ENCODE measurements around the gene FAM184A. TPM values are rescaled to one million over a fixed set of nuclear protein-coding genes. Genes with fewer than 3 reads are reported as not detected.

FAM184A gene
- total RNA-seq, 2 experiments from 2014 or later: 7.4 to 8.3 TPM

GRCh38 chr6:119083007-119083406, 4.5 kb upstream of the FAM184A start:
- ChIA-PET CTCF (no interaction called here), POLR2A (no interaction called here)
- Mint-ChIP-seq H3K4me3 (no peak overlapping the region), H3K27ac (no peak overlapping the region), H3K9me3 (peaks cover 18% of the 10 kb centered on the region), H3K36me3 (ENCODE audit: low read depth) (no peaks in the 10 kb centered on the region), H3K4me1 (peaks cover 9% of the 10 kb centered on the region), H3K27me3 (peaks cover 7% of the 10 kb centered on the region)
- DNase-seq: no peak

GRCh38 chr6:119079283-119079809, 882 bp upstream of the FAM184A start:
- peaks cover 7% of the 10 kb centered on the region for H3K27me3 Mint-ChIP-seq
- H3K36me3 Mint-ChIP-seq (ENCODE audit: low read depth): no peaks in the 10 kb centered on the region
- H3K4me3 Mint-ChIP-seq: peak overlapping the region; percentile 80
- CTCF ChIA-PET: interaction anchor here (0.8 kb wide), 1 partner anchor 107 kb away, joined by 4 read pairs; no protein-coding TSS in a partner anchor
- no peak for DNase-seq
- H3K27ac Mint-ChIP-seq: peak overlapping the region; percentile 84
- H3K4me1 Mint-ChIP-seq: peaks cover 32% of the 10 kb centered on the region
- POLR2A ChIA-PET: no interaction called here
- peaks cover 16% of the 10 kb centered on the region for H3K9me3 Mint-ChIP-seq

- Mint-ChIP-seq H3K4me1 (peaks cover 43% of the 10 kb centered on the region), H3K9me3 (peaks cover 7% of the 10 kb centered on the region)
Measured at GRCh38 chr6:119077643-119078375, 655 bp downstream of the FAM184A start.

GRCh38 chr6:119077391-119077642, 1.1 kb downstream of the FAM184A start:
- Mint-ChIP-seq H3K27me3 (peaks cover 7% of the 10 kb centered on the region), H3K4me1 (peaks cover 43% of the 10 kb centered on the region), H3K4me3 (peak overlapping the region; percentile 70), H3K36me3 (ENCODE audit: low read depth) (no peaks in the 10 kb centered on the region), H3K27ac (peak overlapping the region; percentile 84), H3K9me3 (peaks cover 4% of the 10 kb centered on the region)
- ChIA-PET POLR2A (no interaction called here), CTCF (interaction anchor here (1.0 to 1.8 kb wide), 5 partner anchors 10 to 237 kb away, joined by 3 to 7 read pairs (median 4); no protein-coding TSS in a partner anchor)
- DNase-seq: no peak

More at GRCh38 chr6:119077643-119078375, 655 bp downstream of the FAM184A start:
- Mint-ChIP-seq H3K36me3 (ENCODE audit: low read depth) (no peaks in the 10 kb centered on the region), H3K27me3 (peaks cover 7% of the 10 kb centered on the region), H3K4me3 (peak overlapping the region; percentile 70), H3K27ac (peak overlapping the region; percentile 84)
- DNase-seq: peak; percentile 66
- ChIA-PET POLR2A (no interaction called here), CTCF (interaction anchor here (0.9 to 1.8 kb wide), 6 partner anchors 10 to 237 kb away, joined by 3 to 7 read pairs (median 4); no protein-coding TSS in a partner anchor)

- H3K4me3 Mint-ChIP-seq: peak overlapping the region; percentile 70
- H3K27me3 Mint-ChIP-seq: peaks cover 7% of the 10 kb centered on the region
- ChIA-PET POLR2A (no interaction called here), CTCF (interaction anchor here (1.1 to 1.8 kb wide), 4 partner anchors 9 to 238 kb away, joined by 3 to 7 read pairs (median 4); no protein-coding TSS in a partner anchor)
- no peak for DNase-seq
- no peaks in the 10 kb centered on the region for H3K36me3 Mint-ChIP-seq (ENCODE audit: low read depth)
- H3K4me1 Mint-ChIP-seq: peaks cover 43% of the 10 kb centered on the region
- H3K9me3 Mint-ChIP-seq: no peaks in the 10 kb centered on the region
- peak overlapping the region; percentile 84 for H3K27ac Mint-ChIP-seq
Measured at GRCh38 chr6:119076576-119077390, 1.7 kb downstream of the FAM184A start.

- no peaks in the 10 kb centered on the region for H3K9me3 Mint-ChIP-seq
- H3K27ac Mint-ChIP-seq: peak overlapping the region; percentile 84
- H3K4me3 Mint-ChIP-seq: peak overlapping the region; percentile 70
- DNase-seq: peak; percentile 21
- H3K27me3 Mint-ChIP-seq: peaks cover 7% of the 10 kb centered on the region
- CTCF ChIA-PET: interaction anchor here (1.1 kb wide), 1 partner anchor 24 kb away, joined by 4 read pairs; no protein-coding TSS in a partner anchor
- POLR2A ChIA-PET: no interaction called here
- H3K4me1 Mint-ChIP-seq: peaks cover 43% of the 10 kb centered on the region
- no peaks in the 10 kb centered on the region for H3K36me3 Mint-ChIP-seq (ENCODE audit: low read depth)
Measured at GRCh38 chr6:119076173-119076572, 2.3 kb downstream of the FAM184A start.

- H3K9me3 Mint-ChIP-seq: no peaks in the 10 kb centered on the region
- ChIA-PET CTCF (interaction anchor here (1.1 to 1.3 kb wide), 2 partner anchors 12 to 23 kb away, joined by 4 read pairs; no protein-coding TSS in a partner anchor), POLR2A (no interaction called here)
- peaks cover 43% of the 10 kb centered on the region for H3K4me1 Mint-ChIP-seq
- peaks cover 7% of the 10 kb centered on the region for H3K27me3 Mint-ChIP-seq
- DNase-seq: no peak
- H3K27ac Mint-ChIP-seq: peak overlapping the region; percentile 84
- H3K36me3 Mint-ChIP-seq (ENCODE audit: low read depth): no peaks in the 10 kb centered on the region
- peak overlapping the region; percentile 70 for H3K4me3 Mint-ChIP-seq
Measured at GRCh38 chr6:119075200-119075981, 3.1 kb downstream of the FAM184A start.

- DNase-seq: no peak
- CTCF ChIA-PET: no interaction called here
- H3K4me3 Mint-ChIP-seq: no peak overlapping the region
- H3K36me3 Mint-ChIP-seq (ENCODE audit: low read depth): no peaks in the 10 kb centered on the region
- H3K4me1 Mint-ChIP-seq: peaks cover 35% of the 10 kb centered on the region
- no peak overlapping the region for H3K27ac Mint-ChIP-seq
- POLR2A ChIA-PET: no interaction called here
- H3K27me3 Mint-ChIP-seq: no peaks in the 10 kb centered on the region
- H3K9me3 Mint-ChIP-seq: no peaks in the 10 kb centered on the region
Measured at GRCh38 chr6:119073307-119074051, 5.0 kb downstream of the FAM184A start.

- Mint-ChIP-seq H3K27ac (no peak overlapping the region), H3K27me3 (no peaks in the 10 kb centered on the region), H3K4me1 (peaks cover 22% of the 10 kb centered on the region), H3K36me3 (ENCODE audit: low read depth) (no peaks in the 10 kb centered on the region), H3K9me3 (no peaks in the 10 kb centered on the region), H3K4me3 (no peak overlapping the region)
- ChIA-PET POLR2A (no interaction called here), CTCF (no interaction called here)
- no peak for DNase-seq
Measured at GRCh38 chr6:119071576-119071975, 6.9 kb downstream of the FAM184A start.

- DNase-seq: no peak
Measured at GRCh38 chr6:119067091-119067490, 11.4 kb downstream of the FAM184A start.

GRCh38 chr6:119066517-119066916, 11.9 kb downstream of the FAM184A start:
- no peaks in the 10 kb centered on the region for H3K27me3 Mint-ChIP-seq
- H3K4me3 Mint-ChIP-seq: no peak overlapping the region
- no peak overlapping the region for H3K27ac Mint-ChIP-seq
- no peaks in the 10 kb centered on the region for H3K4me1 Mint-ChIP-seq
- H3K36me3 Mint-ChIP-seq (ENCODE audit: low read depth): no peaks in the 10 kb centered on the region
- no peaks in the 10 kb centered on the region for H3K9me3 Mint-ChIP-seq
- ChIA-PET POLR2A (interaction anchor here (0.5 kb wide), 1 partner anchor 520 kb away, joined by 3 read pairs; no protein-coding TSS in a partner anchor), CTCF (no interaction called here)
- no peak for DNase-seq

More at GRCh38 chr6:119067091-119067490, 11.4 kb downstream of the FAM184A start:
- Mint-ChIP-seq H3K9me3 (no peaks in the 10 kb centered on the region), H3K36me3 (ENCODE audit: low read depth) (no peaks in the 10 kb centered on the region), H3K4me1 (no peaks in the 10 kb centered on the region), H3K27ac (no peak overlapping the region), H3K27me3 (no peaks in the 10 kb centered on the region), H3K4me3 (no peak overlapping the region)
- CTCF ChIA-PET: interaction anchor here (1.0 kb wide), 1 partner anchor 10 kb away, joined by 3 read pairs; no protein-coding TSS in a partner anchor
- POLR2A ChIA-PET: interaction anchor here (0.5 kb wide), 1 partner anchor 521 kb away, joined by 3 read pairs; no protein-coding TSS in a partner anchor

GRCh38 chr6:119065955-119066354, 12.5 kb downstream of the FAM184A start:
- no peak for DNase-seq
- no peaks in the 10 kb centered on the region for H3K36me3 Mint-ChIP-seq (ENCODE audit: low read depth)
- no peaks in the 10 kb centered on the region for H3K4me1 Mint-ChIP-seq
- no peaks in the 10 kb centered on the region for H3K27me3 Mint-ChIP-seq
- ChIA-PET CTCF (interaction anchor here (0.7 kb wide), 1 partner anchor 12 kb away, joined by 3 read pairs; no protein-coding TSS in a partner anchor), POLR2A (no interaction called here)
- H3K9me3 Mint-ChIP-seq: no peaks in the 10 kb centered on the region
- no peak overlapping the region for H3K27ac Mint-ChIP-seq
- no peak overlapping the region for H3K4me3 Mint-ChIP-seq

All from activated CD4-positive, alpha-beta T cell treated with anti-CD3 and anti-CD28 coated beads, Interleukin-2, amount 10 ng/mL, durations not matched to agents 7 days and 5 days (primary cell).